ENCODE results near the gene TMEM220.

TMEM220 gene

DNA sequence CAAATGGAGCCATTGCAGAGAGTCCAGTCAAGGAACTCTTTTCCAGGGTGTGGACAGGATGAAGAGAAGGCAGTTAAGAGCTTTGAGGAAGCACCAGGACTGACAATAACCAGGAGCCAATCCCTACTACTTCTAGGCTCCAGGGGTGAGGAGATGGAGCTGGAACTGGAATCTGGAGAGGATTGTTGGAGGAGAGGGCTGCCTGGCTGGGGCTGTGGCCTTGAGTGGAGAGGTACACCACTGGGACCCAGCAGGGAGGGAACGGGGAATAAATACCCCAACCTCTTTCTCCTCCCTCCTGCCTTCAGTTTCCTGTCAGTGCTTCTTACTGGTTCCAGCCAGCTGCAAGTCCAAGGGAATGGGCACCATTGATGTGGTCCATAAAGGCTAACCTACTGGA, 32.2 kb upstream of the TMEM220 start:
- Mint-ChIP-seq H3K27me3 (peaks cover 2% of the 10 kb centered on the region), H3K4me1 (no peaks in the 10 kb centered on the region), H3K4me3 (no peak overlapping the region)

DNA sequence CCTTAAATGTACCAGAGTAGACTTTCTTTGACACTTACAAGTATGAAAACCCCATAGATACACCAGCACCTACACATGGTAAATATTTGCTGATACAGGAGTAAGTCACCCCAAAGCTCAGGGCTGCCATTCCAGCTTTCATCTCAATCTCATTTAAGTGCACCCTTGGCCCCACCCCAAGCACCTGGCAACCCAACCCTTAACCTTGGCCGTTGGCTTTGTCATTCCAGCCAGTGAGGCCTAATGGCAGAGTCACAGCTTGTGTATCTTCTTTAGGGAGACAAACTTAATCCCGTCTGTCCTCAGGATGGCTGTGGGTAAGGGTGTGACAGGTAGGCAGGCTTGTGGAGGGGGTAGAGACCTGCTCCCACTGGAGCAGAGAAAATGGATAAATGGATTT, 31.5 kb upstream of the TMEM220 start:
- Mint-ChIP-seq H3K9me3 (peaks cover 2% of the 10 kb centered on the region), H3K27ac (no peak overlapping the region), H3K4me3 (no peak overlapping the region), H3K36me3 (no peaks in the 10 kb centered on the region), H3K27me3 (peaks cover 2% of the 10 kb centered on the region), H3K4me1 (no peaks in the 10 kb centered on the region)
- ATAC-seq (ENCODE audit: low read depth) (no peak), DNase-seq (ENCODE audit: low spot score in 2 of 2) (no peak)

More for the DNA sequence above, 32.2 kb upstream of the TMEM220 start:
- H3K36me3 Mint-ChIP-seq = no peaks in the 10 kb centered on the region
- ATAC-seq (ENCODE audit: low read depth) = no peak
- DNase-seq (ENCODE audit: low spot score in 2 of 2) = no peak
- H3K9me3 Mint-ChIP-seq = peaks cover 2% of the 10 kb centered on the region
- H3K27ac Mint-ChIP-seq = no peak overlapping the region

- Mint-ChIP-seq H3K36me3 (no peaks in the 10 kb centered on the region), H3K27ac (no peak overlapping the region), H3K9me3 (no peaks in the 10 kb centered on the region), H3K27me3 (peaks cover 3% of the 10 kb centered on the region), H3K4me1 (peaks cover 3% of the 10 kb centered on the region), H3K4me3 (no peak overlapping the region)
- ATAC-seq (ENCODE audit: low read depth) (no peak), DNase-seq (ENCODE audit: low spot score in 2 of 2) (no peak)
These were observed 28.2 kb upstream of the TMEM220 start for GRCh38 chr17:10758062-10758461.

- peaks cover 3% of the 10 kb centered on the region for H3K27me3 Mint-ChIP-seq
- no peak for ATAC-seq (ENCODE audit: low read depth)
These were observed 27.8 kb upstream of the TMEM220 start for GRCh38 chr17:10757647-10758046.

DNA sequence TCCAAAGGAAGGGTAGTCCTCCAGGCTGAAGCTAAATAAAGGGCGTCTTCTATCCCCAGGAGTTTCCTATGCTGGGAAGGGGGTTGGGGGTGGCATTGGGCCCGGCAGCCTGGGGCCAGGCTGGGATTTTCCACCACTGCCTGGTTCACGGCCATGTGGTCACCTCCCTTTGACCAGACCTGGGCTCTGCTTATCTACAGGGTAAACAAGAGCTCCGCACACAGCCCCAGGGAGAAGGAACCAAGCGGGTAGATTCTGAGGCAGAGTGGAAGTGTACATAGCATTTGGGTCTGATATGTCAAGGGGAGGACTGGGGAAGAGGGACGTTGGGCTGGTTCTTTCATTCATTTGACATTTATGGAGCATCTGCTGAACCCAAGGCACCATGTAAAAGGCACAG, 27.2 kb upstream of the TMEM220 start:
- ATAC-seq (ENCODE audit: low read depth) (no peak), DNase-seq (ENCODE audit: low spot score in 2 of 2) (no peak)
- Mint-ChIP-seq H3K9me3 (no peaks in the 10 kb centered on the region), H3K27ac (no peak overlapping the region), H3K4me1 (peaks cover 3% of the 10 kb centered on the region), H3K4me3 (no peak overlapping the region), H3K36me3 (no peaks in the 10 kb centered on the region), H3K27me3 (peaks cover 3% of the 10 kb centered on the region)

More at GRCh38 chr17:10757647-10758046, 27.8 kb upstream of the TMEM220 start:
- no peak for DNase-seq (ENCODE audit: low spot score in 2 of 2)
- no peaks in the 10 kb centered on the region for H3K9me3 Mint-ChIP-seq
- peaks cover 3% of the 10 kb centered on the region for H3K4me1 Mint-ChIP-seq
- H3K4me3 Mint-ChIP-seq = no peak overlapping the region
- H3K36me3 Mint-ChIP-seq = no peaks in the 10 kb centered on the region
- no peak overlapping the region for H3K27ac Mint-ChIP-seq

- no peak overlapping the region for H3K4me3 Mint-ChIP-seq
- peaks cover 3% of the 10 kb centered on the region for H3K4me1 Mint-ChIP-seq
- ATAC-seq (ENCODE audit: low read depth) = no peak
- no peaks in the 10 kb centered on the region for H3K36me3 Mint-ChIP-seq
- DNase-seq (ENCODE audit: low spot score in 2 of 2) = no peak
- H3K9me3 Mint-ChIP-seq = no peaks in the 10 kb centered on the region
- H3K27me3 Mint-ChIP-seq = peaks cover 3% of the 10 kb centered on the region
- H3K27ac Mint-ChIP-seq = no peak overlapping the region
These were observed 26.8 kb upstream of the TMEM220 start for GRCh38 chr17:10756619-10757018.

- Mint-ChIP-seq H3K27me3 (peaks cover 3% of the 10 kb centered on the region), H3K4me1 (peaks cover 3% of the 10 kb centered on the region), H3K4me3 (no peak overlapping the region), H3K36me3 (no peaks in the 10 kb centered on the region), H3K9me3 (no peaks in the 10 kb centered on the region), H3K27ac (no peak overlapping the region)
- DNase-seq (ENCODE audit: low spot score in 2 of 2) (no peak), ATAC-seq (ENCODE audit: low read depth) (no peak)
These were observed 26.4 kb upstream of the TMEM220 start for GRCh38 chr17:10756185-10756584.

DNA sequence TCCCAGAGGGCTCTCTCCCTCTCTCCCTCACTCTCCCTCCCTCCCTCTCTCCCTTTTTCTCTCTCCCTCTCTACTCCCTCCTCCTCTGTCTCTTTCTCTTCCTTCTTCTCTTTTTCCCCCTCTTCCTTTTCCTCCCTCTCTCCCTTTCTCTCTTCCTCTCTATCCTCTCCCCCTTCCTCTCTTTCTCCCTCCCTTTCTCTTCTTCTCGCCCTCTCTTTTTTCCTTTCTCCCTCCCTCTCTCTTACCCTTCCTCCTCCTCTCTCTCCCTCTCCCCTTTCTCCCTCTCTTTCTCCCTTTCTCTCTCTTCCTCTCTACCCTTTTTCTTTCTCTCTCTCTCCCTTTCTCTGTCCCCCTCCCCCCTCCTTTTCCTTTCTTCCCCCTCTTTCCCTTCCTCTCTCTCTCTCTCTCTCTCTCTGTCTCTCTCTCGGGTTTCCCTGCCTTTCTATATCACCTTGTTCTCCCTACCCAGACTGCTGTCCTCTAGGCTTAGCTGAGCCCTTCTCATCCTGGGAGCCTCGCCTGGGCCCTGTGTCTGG, 25.8 kb upstream of the TMEM220 start:
- Mint-ChIP-seq H3K9me3 (no peaks in the 10 kb centered on the region), H3K27me3 (peaks cover 3% of the 10 kb centered on the region), H3K4me1 (peaks cover 3% of the 10 kb centered on the region), H3K27ac (no peak overlapping the region), H3K36me3 (no peaks in the 10 kb centered on the region), H3K4me3 (no peak overlapping the region)
- DNase-seq (ENCODE audit: low spot score in 2 of 2) = no peak
- no peak for ATAC-seq (ENCODE audit: low read depth)

DNA sequence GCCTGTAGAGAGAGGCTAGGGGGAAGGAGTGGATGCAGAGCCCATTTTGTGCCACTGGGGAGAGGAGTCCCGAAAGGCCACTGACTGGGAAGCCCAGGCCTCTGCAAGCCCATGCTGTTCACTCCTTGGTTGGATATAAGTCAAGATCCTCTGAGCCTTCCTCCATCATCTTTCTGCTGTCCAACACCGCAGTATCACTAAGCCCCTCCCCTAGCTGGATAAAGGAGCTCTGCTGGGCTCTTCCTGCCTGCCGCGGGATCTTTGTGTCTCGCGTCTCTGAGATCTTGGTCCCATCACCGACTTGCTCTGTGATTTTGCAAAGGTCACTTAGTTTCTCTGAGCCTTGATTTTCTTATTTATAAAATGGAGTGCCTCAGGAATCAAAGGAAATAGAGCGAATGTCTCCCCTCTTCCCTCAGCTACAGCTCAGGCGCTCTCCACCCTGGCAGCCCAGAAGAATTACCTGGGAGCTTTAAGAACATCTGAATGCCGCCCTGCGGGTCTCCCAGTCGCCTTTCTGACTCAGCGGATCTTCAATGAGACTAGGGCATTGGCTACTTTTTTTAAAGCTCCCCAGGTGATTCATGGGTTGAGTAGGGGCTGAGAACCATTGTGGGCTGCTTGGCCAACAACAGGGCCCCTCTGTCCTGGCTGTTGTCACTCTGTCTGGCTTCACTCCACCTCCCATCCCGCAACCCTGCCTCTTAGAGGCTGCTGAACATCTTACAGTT, 25.2 kb upstream of the TMEM220 start:
- ATAC-seq (ENCODE audit: low read depth) = no peak
- Mint-ChIP-seq H3K4me3 (no peak overlapping the region), H3K27ac (no peak overlapping the region), H3K36me3 (no peaks in the 10 kb centered on the region), H3K27me3 (peaks cover 3% of the 10 kb centered on the region), H3K4me1 (peaks cover 3% of the 10 kb centered on the region), H3K9me3 (no peaks in the 10 kb centered on the region)
- DNase-seq (ENCODE audit: low spot score in 2 of 2) = no peak

DNA sequence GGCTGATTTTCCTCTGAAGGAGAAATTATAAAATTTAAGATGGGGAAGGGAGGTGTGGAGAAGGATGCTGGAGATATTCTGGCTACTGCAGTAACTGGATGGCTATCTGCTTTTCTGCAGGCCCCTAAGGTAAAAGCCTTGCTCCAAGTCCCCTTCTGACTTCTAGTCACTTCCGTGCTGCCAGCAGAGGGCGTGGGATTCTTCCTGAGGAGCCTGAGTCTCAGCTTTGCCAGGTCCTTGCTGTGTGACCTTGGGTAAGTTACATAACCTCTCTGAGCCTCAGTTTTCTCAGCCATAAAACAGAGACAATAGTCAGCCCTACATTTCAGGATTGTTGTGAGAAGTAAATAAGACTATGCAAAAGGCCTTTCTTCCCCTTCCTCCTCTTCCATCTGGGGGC, 24.3 kb upstream of the TMEM220 start:
- ATAC-seq (ENCODE audit: low read depth) (no peak), DNase-seq (ENCODE audit: low spot score in 2 of 2) (no peak)
- Mint-ChIP-seq H3K27ac (no peak overlapping the region), H3K4me3 (no peak overlapping the region), H3K27me3 (peaks cover 6% of the 10 kb centered on the region), H3K36me3 (no peaks in the 10 kb centered on the region), H3K9me3 (no peaks in the 10 kb centered on the region), H3K4me1 (peaks cover 3% of the 10 kb centered on the region)

- no peak overlapping the region for H3K27ac Mint-ChIP-seq
- peaks cover 6% of the 10 kb centered on the region for H3K27me3 Mint-ChIP-seq
These were observed 22.9 kb upstream of the TMEM220 start for GRCh38 chr17:10752696-10753095.

DNA sequence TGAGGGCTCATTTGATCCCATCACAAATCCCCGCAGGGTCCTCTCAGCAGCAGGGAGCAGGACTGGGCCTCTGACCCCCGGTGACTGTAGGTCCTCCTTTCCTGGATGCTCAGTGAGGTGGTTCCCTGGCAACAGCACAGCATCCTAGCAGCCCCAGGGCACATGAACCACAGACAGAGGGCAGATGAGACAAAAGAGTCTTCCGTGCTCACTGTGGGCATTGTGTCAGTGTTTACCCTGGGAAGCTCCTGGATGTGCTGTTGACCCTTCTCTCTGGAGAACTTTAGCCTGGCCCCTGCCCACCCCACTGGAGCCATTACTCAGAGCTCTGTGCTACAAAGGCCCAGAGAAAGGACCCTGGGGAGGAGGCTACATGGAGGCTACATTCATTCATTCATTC, 21.7 kb upstream of the TMEM220 start:
- Mint-ChIP-seq H3K9me3 (no peaks in the 10 kb centered on the region), H3K36me3 (no peaks in the 10 kb centered on the region), H3K4me3 (no peak overlapping the region), H3K27me3 (peaks cover 9% of the 10 kb centered on the region), H3K4me1 (peaks cover 3% of the 10 kb centered on the region), H3K27ac (no peak overlapping the region)
- DNase-seq (ENCODE audit: low spot score in 2 of 2) (no peak), ATAC-seq (ENCODE audit: low read depth) (no peak)

More at GRCh38 chr17:10752696-10753095, 22.9 kb upstream of the TMEM220 start:
- no peak for DNase-seq (ENCODE audit: low spot score in 2 of 2)
- no peak for ATAC-seq (ENCODE audit: low read depth)
- Mint-ChIP-seq H3K9me3 (no peaks in the 10 kb centered on the region), H3K4me3 (no peak overlapping the region), H3K4me1 (peaks cover 3% of the 10 kb centered on the region), H3K36me3 (no peaks in the 10 kb centered on the region)

- H3K27me3 Mint-ChIP-seq = peaks cover 8% of the 10 kb centered on the region
- no peak for ATAC-seq (ENCODE audit: low read depth)
- no peaks in the 10 kb centered on the region for H3K36me3 Mint-ChIP-seq
- no peak overlapping the region for H3K4me3 Mint-ChIP-seq
- no peaks in the 10 kb centered on the region for H3K4me1 Mint-ChIP-seq
- no peak overlapping the region for H3K27ac Mint-ChIP-seq
- H3K9me3 Mint-ChIP-seq = no peaks in the 10 kb centered on the region
- no peak for DNase-seq (ENCODE audit: low spot score in 2 of 2)
These were observed 20.4 kb upstream of the TMEM220 start for GRCh38 chr17:10750210-10750609.

DNA sequence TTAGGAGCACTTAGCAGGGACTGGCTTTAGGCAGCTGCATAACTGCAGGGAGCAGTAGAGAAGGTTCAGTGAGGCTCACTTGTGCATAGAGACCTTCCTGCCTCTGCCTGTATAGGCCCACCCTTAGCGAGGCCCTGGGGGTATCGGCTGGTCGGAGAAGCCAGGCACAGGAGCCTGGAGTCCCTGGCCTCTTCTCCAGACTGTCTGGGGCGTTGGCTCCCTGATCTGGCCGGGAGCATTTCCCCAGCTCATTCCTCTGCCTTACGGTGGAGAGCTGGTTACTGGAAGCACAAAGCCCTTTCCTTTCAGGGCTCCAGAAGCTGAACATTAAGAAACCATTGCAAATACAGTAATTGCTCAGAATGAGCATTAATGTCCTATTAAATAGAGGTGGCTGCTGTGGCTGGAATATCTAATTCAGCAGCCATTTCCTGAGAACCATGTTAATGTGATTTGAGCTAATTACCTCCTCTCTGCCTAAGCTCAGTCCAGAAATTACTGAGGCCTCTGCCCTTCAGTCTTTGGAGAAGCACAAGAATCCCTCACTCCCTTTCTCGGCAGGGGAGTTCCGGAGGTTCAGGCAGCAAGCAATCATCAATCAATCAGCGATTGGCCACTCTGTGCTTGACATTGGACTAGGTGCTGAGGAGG, 18.8 kb upstream of the TMEM220 start:
- ATAC-seq (ENCODE audit: low read depth) = no peak
- peaks cover 1% of the 10 kb centered on the region for H3K36me3 Mint-ChIP-seq
- no peak for DNase-seq (ENCODE audit: low spot score in 2 of 2)
- H3K27me3 Mint-ChIP-seq = peaks cover 11% of the 10 kb centered on the region
- no peaks in the 10 kb centered on the region for H3K9me3 Mint-ChIP-seq
- no peak overlapping the region for H3K27ac Mint-ChIP-seq
- peaks cover 2% of the 10 kb centered on the region for H3K4me1 Mint-ChIP-seq
- no peak overlapping the region for H3K4me3 Mint-ChIP-seq
